ENCODE results near the gene RIPK4.

GRCh38 chr21:41739936-41740335 is 26.9 kb downstream of the RIPK4 start:
- no peak for TF ChIP-seq BHLHE40 (IDR thresholded peaks at IDR 0.05; ENCODE audit: borderline replicate concordance)
- no peak for TF ChIP-seq SP1 (IDR thresholded peaks at IDR 0.05)
- no peak for TF ChIP-seq ARNT (IDR thresholded peaks at IDR 0.05)
- TF ChIP-seq TARDBP (IDR thresholded peaks at IDR 0.05): no peak
- TF ChIP-seq FOXM1 (IDR thresholded peaks at IDR 0.05; ENCODE audit: borderline replicate concordance): no peak
- no peak for TF ChIP-seq PKNOX1 (IDR thresholded peaks at IDR 0.05)
- TF ChIP-seq NFRKB (IDR thresholded peaks at IDR 0.05): no peak
- no peak for TF ChIP-seq ELF4 (IDR thresholded peaks at IDR 0.05)
- TF ChIP-seq SUZ12 (IDR thresholded peaks at IDR 0.05): no peak
- TF ChIP-seq FOXK2 (IDR thresholded peaks at IDR 0.05): no peak
- TF ChIP-seq L3MBTL2 (conservative IDR thresholded peaks at IDR 0.05): no peak
- no peak for TF ChIP-seq FOXA1 (IDR thresholded peaks at IDR 0.05)
- no peak for TF ChIP-seq ZNF384 (IDR thresholded peaks at IDR 0.05)
- TF ChIP-seq LEF1 (IDR thresholded peaks at IDR 0.05; ENCODE audit: borderline replicate concordance): no peak

All from HEK293T (cell line).